Tibial artery (tissue), 4 donors: ENCODE results near the gene AVL9.
"Not testable (repeated sequence)": the region's sequence is repeated elsewhere in the genome, so short reads cannot be mapped to it uniquely, and the experiment has no call there.

Experiments used
- DNase-seq, 2 donors: peaks; one replicate each; pipeline ENCODE4 v3.0.0-alpha.2; 2019
- H3K27ac ChIP-seq, 2 donors: fragments of 200-600 bp; sonication (generic) in 1 of 2; 1 replicate in 1 of 2; 2 replicates in 1 of 2; pipeline ENCODE4 v1.5.1; 2018 to 2019; ENCODE audit warnings: mild to moderate bottlenecking in 1 of 2
- H3K27me3 ChIP-seq, 2 donors: fragments of 200-600 bp; sonication (generic) in 1 of 2; one replicate each; pipeline versions ENCODE4 v1.5.1 to v1.6.0; 2016 to 2019
- H3K36me3 ChIP-seq, 3 donors: fragments of 200-600 bp; sonication (generic) in 2 of 3; one replicate each; pipeline ENCODE4 v1.5.1; 2016 to 2019; ENCODE audit warnings: mild to moderate bottlenecking in 2 of 3
- H3K4me1 ChIP-seq, 4 donors: fragments of 200-600 bp; sonication (generic) in 2 of 4; 1 replicate in 3 of 4; 2 replicates in 1 of 4; pipeline ENCODE4 v1.5.1; 2016 to 2019
- H3K4me3 ChIP-seq, 2 donors: fragments of 200-600 bp; sonication (generic) in 1 of 2; 1 replicate in 1 of 2; 2 replicates in 1 of 2; pipeline ENCODE4 v1.5.1; 2018 to 2019; ENCODE audit warnings: mild to moderate bottlenecking in 2 of 2
- H3K9me3 ChIP-seq, 3 donors: fragments of 200-600 bp; sonication (generic) in 1 of 3; one replicate each; pipeline ENCODE4 v1.5.1; 2016 to 2019
- CTCF ChIP-seq, 2 experiments: fragments of 200-600 bp in 1 of 2; fragments of 450-650 bp in 1 of 2; IDR thresholded peaks; one replicate each; pipeline ENCODE4 v1.5.1; 2017 to 2019; ENCODE audit warnings: antibody characterized with exemption in 2 of 2, mild to moderate bottlenecking in 1 of 2, moderate library complexity in 1 of 2
- intact Hi-C: fragments of 100-400 bp; cut with DNase I; formaldehyde crosslinking; loops from one replicate; pipeline ENCODE4 v1.15.0; 2023; ENCODE audit warnings: low total_unique reads

The AVL9 gene

GRCh38 chr7:32609463-32609862 is 114.2 kb downstream of the AVL9 start:
- H3K4me1 ChIP-seq, result peaks cover 0 to 19% (median 10%) of the 10 kb centered on the region in 4 donors
- no peaks in the 10 kb centered on the region for H3K9me3 ChIP-seq
- peaks cover 0 to 3% (median 0%) of the 10 kb centered on the region in 3 donors for H3K36me3 ChIP-seq
- no peaks in the 10 kb centered on the region for H3K27me3 ChIP-seq
- intact Hi-C loops, result no loop called here
- DNase-seq, result no peak
- TF ChIP-seq CTCF (IDR thresholded peaks at IDR 0.05), result no peak
- H3K27ac ChIP-seq, result no peak overlapping the region
- H3K4me3 ChIP-seq, result no peak overlapping the region

GRCh38 chr7:32611201-32612099 is 116.2 kb downstream of the AVL9 start:
- Histone ChIP-seq H3K27me3 (no peaks in the 10 kb centered on the region), H3K9me3 (no peaks in the 10 kb centered on the region), H3K36me3 (no peaks in the 10 kb centered on the region), H3K4me3 (no peak overlapping the region), H3K27ac (peak overlapping the region; percentile 25 to 42), H3K4me1 (peaks cover 0 to 20% (median 10%) of the 10 kb centered on the region in 4 donors)
- intact Hi-C loops, result no loop called here
- DNase-seq, result no peak
- TF ChIP-seq CTCF (IDR thresholded peaks at IDR 0.05), result no peak

DNA sequence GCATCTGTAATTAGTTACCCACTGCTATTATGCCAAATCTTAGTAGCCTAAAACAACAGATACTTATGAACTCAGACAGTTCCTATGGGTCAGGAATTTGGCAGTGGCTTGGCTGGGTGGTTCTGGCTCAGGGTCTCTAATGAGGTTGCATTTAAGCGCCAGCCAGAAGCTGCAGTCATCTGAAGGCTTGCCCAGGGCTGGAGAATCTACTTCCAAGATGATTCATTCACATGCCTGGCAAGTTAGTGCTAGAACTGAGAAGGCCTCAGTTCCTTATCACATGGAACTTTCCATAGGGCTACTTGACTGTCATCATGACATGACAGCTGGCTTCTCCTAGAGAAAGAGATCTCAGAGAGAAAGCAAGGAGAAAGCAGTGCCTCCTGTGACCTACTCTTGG is 121.3 kb downstream of the AVL9 start:
- TF ChIP-seq CTCF (IDR thresholded peaks at IDR 0.05), result no peak
- no peaks in the 10 kb centered on the region for H3K36me3 ChIP-seq
- no peak overlapping the region for H3K27ac ChIP-seq
- intact Hi-C loops, result no loop called here
- no peaks in the 10 kb centered on the region for H3K9me3 ChIP-seq
- H3K27me3 ChIP-seq, result no peaks in the 10 kb centered on the region
- DNase-seq, result peak; percentile 54 to 72
- no peak overlapping the region for H3K4me3 ChIP-seq
- peaks cover 0 to 11% (median 1%) of the 10 kb centered on the region in 4 donors for H3K4me1 ChIP-seq

- Histone ChIP-seq H3K4me3 (no peak overlapping the region), H3K4me1 (peaks cover 0 to 5% (median 0%) of the 10 kb centered on the region in 4 donors), H3K9me3 (no peaks in the 10 kb centered on the region), H3K36me3 (no peaks in the 10 kb centered on the region), H3K27ac (no peak overlapping the region), H3K27me3 (no peaks in the 10 kb centered on the region)
- DNase-seq, result no peak
- intact Hi-C loops, result no loop called here
- TF ChIP-seq CTCF (IDR thresholded peaks at IDR 0.05), result no peak
Measured at GRCh38 chr7:32618470-32618869, 123.2 kb downstream of the AVL9 start.

DNA sequence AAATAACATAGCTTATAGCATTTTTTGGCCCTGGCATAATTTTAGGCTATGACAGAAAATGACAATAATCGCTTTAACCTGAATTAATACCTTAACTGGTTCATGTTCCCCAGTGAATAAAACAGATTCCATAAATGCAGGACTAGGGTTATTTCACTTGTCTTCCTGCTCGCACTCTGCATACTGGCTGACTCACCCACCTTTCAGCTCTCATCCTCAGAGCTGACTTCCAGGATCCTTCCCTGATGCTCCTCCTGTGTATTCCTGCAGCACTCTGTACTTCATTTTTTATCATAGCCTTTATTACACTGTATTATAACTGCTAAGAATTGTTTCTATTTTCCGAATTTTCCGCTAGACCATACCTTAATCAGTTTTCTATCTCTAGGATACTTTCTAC is 123.7 kb downstream of the AVL9 start:
- TF ChIP-seq CTCF (IDR thresholded peaks at IDR 0.05), result no peak
- intact Hi-C loops, result no loop called here
- H3K9me3 ChIP-seq, result no peaks in the 10 kb centered on the region
- no peak overlapping the region for H3K4me3 ChIP-seq
- no peak for DNase-seq
- H3K27ac ChIP-seq, result no peak overlapping the region
- H3K36me3 ChIP-seq, result no peaks in the 10 kb centered on the region
- H3K27me3 ChIP-seq, result no peaks in the 10 kb centered on the region
- H3K4me1 ChIP-seq, result peaks cover 0 to 5% (median 0%) of the 10 kb centered on the region in 4 donors

DNA sequence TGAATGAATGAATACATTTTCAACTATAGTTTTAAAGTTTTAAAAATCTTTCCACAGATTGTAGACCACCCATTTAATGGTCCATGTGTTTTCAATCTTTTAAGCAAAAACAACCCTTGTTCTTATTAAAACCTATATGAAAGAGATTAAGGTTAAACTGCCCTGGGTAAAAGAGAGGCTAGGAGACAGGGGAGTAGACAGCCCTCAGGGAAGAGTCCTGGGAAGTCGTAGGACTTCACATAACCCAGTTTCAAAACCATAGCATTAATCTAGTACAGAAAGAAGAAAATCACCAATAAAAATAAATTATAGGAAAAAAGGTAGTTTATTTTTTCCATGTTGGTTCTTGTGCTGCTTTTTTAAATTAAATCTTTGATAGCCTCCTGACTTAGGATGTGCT is 124.1 kb downstream of the AVL9 start:
- H3K9me3 ChIP-seq, H3K36me3 ChIP-seq, H3K4me3 ChIP-seq, H3K27ac ChIP-seq, intact Hi-C loops, DNase-seq, H3K4me1 ChIP-seq, H3K27me3 ChIP-seq: not testable (repeated sequence)
